ENCODE data around the gene NPEPL1. TPM values are rescaled to one million over a fixed set of nuclear protein-coding genes. Genes with fewer than 3 reads are reported as not detected.

NPEPL1 gene
- total RNA-seq, 1 experiment from 2014 or later: 23.4 TPM

DNA sequence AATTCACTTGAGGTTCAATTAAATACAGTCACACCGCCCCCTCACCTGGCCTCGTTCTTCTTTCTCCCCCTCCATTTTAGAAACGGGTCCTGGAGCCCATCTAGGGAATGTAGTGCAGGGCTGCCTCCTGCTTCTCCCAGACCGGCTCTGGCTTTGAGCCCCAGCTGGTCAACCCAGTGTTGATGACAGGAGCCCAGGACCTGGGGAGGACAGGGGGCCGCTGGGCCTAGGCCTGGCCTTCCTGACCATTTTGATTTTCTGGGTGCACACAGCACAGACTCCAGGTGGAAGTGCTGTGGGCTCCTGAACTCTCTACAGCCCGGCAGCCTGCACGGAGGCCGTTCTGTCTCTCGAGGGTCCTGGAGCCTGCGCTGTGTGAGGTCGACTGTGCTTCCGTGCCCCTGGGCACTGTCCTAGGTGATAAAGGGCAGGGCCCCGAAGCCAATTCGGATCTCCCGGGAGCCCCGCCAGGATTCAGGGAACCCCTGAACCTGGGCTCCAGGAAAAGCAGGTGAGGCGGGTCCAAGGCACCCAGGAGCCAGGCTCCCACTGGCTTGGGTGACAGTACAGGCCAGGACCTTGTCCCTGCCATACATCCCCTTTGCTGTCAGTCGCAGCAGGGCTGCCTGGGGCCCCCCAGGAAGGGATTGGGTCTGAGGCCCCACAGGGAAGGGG, 23.3 kb downstream of the NPEPL1 start:
- ChIA-PET CTCF (no interaction called here), POLR2A (no interaction called here)

GRCh38 chr20:58716476-58717277, 24.1 kb downstream of the NPEPL1 start:
- no peak overlapping the region for H3K4me3 Mint-ChIP-seq (ENCODE audit: unreplicated experiment)
- ChIA-PET POLR2A (no interaction called here), CTCF (no interaction called here)
- no peaks in the 10 kb centered on the region for H3K9me3 Mint-ChIP-seq (ENCODE audit: unreplicated experiment)
- no peak for DNase-seq (ENCODE audit: unreplicated experiment)
- H3K27me3 Mint-ChIP-seq (ENCODE audit: insufficient read depth, unreplicated experiment): peaks cover 14% of the 10 kb centered on the region
- no peaks in the 10 kb centered on the region for H3K4me1 Mint-ChIP-seq (ENCODE audit: insufficient read depth, unreplicated experiment)
- TF ChIP-seq, protein P1, sequence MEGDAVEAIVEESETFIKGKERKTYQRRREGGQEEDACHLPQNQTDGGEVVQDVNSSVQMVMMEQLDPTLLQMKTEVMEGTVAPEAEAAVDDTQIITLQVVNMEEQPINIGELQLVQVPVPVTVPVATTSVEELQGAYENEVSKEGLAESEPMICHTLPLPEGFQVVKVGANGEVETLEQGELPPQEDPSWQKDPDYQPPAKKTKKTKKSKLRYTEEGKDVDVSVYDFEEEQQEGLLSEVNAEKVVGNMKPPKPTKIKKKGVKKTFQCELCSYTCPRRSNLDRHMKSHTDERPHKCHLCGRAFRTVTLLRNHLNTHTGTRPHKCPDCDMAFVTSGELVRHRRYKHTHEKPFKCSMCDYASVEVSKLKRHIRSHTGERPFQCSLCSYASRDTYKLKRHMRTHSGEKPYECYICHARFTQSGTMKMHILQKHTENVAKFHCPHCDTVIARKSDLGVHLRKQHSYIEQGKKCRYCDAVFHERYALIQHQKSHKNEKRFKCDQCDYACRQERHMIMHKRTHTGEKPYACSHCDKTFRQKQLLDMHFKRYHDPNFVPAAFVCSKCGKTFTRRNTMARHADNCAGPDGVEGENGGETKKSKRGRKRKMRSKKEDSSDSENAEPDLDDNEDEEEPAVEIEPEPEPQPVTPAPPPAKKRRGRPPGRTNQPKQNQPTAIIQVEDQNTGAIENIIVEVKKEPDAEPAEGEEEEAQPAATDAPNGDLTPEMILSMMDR (IDR thresholded peaks at IDR 0.05; ENCODE audit: unreplicated experiment): no peak
- no TSS peak for BruUV-seq (replicated peaks)
- no peaks in the 10 kb centered on the region for H3K36me3 Mint-ChIP-seq (ENCODE audit: insufficient read depth, unreplicated experiment)
- no peak overlapping the region for H3K27ac Mint-ChIP-seq (ENCODE audit: low read depth, unreplicated experiment)
- intact Hi-C loops (cut with micrococcal nuclease): no loop called here

More for the DNA sequence above, 23.3 kb downstream of the NPEPL1 start:
- no peak for DNase-seq (ENCODE audit: unreplicated experiment)
- Mint-ChIP-seq H3K27ac (ENCODE audit: low read depth, unreplicated experiment) (no peak overlapping the region), H3K4me3 (ENCODE audit: unreplicated experiment) (no peak overlapping the region), H3K36me3 (ENCODE audit: insufficient read depth, unreplicated experiment) (no peaks in the 10 kb centered on the region), H3K9me3 (ENCODE audit: unreplicated experiment) (no peaks in the 10 kb centered on the region), H3K4me1 (ENCODE audit: insufficient read depth, unreplicated experiment) (no peaks in the 10 kb centered on the region), H3K27me3 (ENCODE audit: insufficient read depth, unreplicated experiment) (peaks cover 7% of the 10 kb centered on the region)
- BruUV-seq (replicated peaks): no TSS peak
- intact Hi-C loops (cut with micrococcal nuclease): no loop called here
- TF ChIP-seq, protein P1 (IDR thresholded peaks at IDR 0.05; ENCODE audit: unreplicated experiment): no peak

GRCh38 chr20:58717278-58718091, 24.9 kb downstream of the NPEPL1 start:
- CTCF ChIA-PET: no interaction called here
- intact Hi-C loops (cut with micrococcal nuclease): no loop called here
- Mint-ChIP-seq H3K4me1 (ENCODE audit: insufficient read depth, unreplicated experiment) (no peaks in the 10 kb centered on the region), H3K9me3 (ENCODE audit: unreplicated experiment) (no peaks in the 10 kb centered on the region), H3K27ac (ENCODE audit: low read depth, unreplicated experiment) (no peak overlapping the region), H3K36me3 (ENCODE audit: insufficient read depth, unreplicated experiment) (no peaks in the 10 kb centered on the region), H3K27me3 (ENCODE audit: insufficient read depth, unreplicated experiment) (peaks cover 22% of the 10 kb centered on the region), H3K4me3 (ENCODE audit: unreplicated experiment) (no peak overlapping the region)
- DNase-seq (ENCODE audit: unreplicated experiment): no peak
- POLR2A ChIA-PET: interaction anchor here (0.6 kb wide), 2 partner anchors 24 to 204 kb away, joined by 3 to 4 read pairs; no protein-coding TSS in a partner anchor
- TF ChIP-seq, protein P1 (IDR thresholded peaks at IDR 0.05; ENCODE audit: unreplicated experiment): no peak
- no TSS peak for BruUV-seq (replicated peaks)

DNA sequence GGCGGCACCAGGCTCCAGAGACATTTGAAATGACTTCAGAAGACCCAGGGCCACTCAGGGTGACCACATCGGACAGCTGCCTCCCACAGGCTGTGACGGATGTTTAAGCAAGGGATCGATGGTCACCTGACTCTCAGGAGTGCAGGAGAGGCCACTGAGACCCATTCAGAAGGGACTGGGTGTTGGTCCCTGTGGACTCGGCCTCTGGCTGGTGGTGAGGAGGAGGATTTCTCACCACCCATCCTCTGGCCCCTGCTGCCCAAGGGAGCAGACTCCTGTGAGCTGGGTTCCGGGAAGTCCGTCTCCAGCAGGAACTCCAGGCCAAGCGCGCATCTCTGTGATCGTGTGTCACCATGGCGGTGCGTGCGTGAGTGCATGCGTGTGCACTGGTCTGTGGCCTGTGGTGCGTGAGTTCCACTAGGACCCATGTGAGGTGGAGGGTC, 25.5 kb downstream of the NPEPL1 start:
- POLR2A ChIA-PET: interaction anchor here (0.6 kb wide), 2 partner anchors 25 to 205 kb away, joined by 3 to 4 read pairs; no protein-coding TSS in a partner anchor
- Mint-ChIP-seq H3K4me1 (ENCODE audit: insufficient read depth, unreplicated experiment) (no peaks in the 10 kb centered on the region), H3K36me3 (ENCODE audit: insufficient read depth, unreplicated experiment) (no peaks in the 10 kb centered on the region), H3K27me3 (ENCODE audit: insufficient read depth, unreplicated experiment) (peaks cover 29% of the 10 kb centered on the region), H3K9me3 (ENCODE audit: unreplicated experiment) (no peaks in the 10 kb centered on the region), H3K4me3 (ENCODE audit: unreplicated experiment) (no peak overlapping the region), H3K27ac (ENCODE audit: low read depth, unreplicated experiment) (no peak overlapping the region)
- DNase-seq (ENCODE audit: unreplicated experiment): no peak
- CTCF ChIA-PET: no interaction called here
- BruUV-seq (replicated peaks): no TSS peak
- TF ChIP-seq, protein P1 (IDR thresholded peaks at IDR 0.05; ENCODE audit: unreplicated experiment): no peak
- intact Hi-C loops (cut with micrococcal nuclease): no loop called here

Measured in MCF 10A (cell line).